GM12892 (cell line): ENCODE results near the gene IL17REL.

Experiments
- DNase-seq: peaks from one replicate; pipeline ENCODE4 v3.0.0; 2011; ENCODE audit not compliant: insufficient read length
- FAIRE-seq: peaks from 2 replicates; lab custom pipeline; 2011; peaks lifted over from hg19 to GRCh38; lab: Jason Lieb, UNC
- POLR2A ChIP-seq: IDR thresholded peaks from 2 replicates; pipeline ENCODE4 v1.6.1; 2011; ENCODE audit warnings: low read depth, low read length, control low read depth
- POLR2AphosphoS5 ChIP-seq: IDR thresholded peaks from 2 replicates; pipeline ENCODE4 v1.6.1; 2011; ENCODE audit warnings: low read depth, low read length, control low read depth
- TAF1 ChIP-seq: IDR thresholded peaks from 2 replicates; pipeline ENCODE4 v1.6.1; 2011; ENCODE audit warnings: low read depth, mild to moderate bottlenecking, control low read depth, low read length, borderline replicate concordance

IL17REL gene

DNA sequence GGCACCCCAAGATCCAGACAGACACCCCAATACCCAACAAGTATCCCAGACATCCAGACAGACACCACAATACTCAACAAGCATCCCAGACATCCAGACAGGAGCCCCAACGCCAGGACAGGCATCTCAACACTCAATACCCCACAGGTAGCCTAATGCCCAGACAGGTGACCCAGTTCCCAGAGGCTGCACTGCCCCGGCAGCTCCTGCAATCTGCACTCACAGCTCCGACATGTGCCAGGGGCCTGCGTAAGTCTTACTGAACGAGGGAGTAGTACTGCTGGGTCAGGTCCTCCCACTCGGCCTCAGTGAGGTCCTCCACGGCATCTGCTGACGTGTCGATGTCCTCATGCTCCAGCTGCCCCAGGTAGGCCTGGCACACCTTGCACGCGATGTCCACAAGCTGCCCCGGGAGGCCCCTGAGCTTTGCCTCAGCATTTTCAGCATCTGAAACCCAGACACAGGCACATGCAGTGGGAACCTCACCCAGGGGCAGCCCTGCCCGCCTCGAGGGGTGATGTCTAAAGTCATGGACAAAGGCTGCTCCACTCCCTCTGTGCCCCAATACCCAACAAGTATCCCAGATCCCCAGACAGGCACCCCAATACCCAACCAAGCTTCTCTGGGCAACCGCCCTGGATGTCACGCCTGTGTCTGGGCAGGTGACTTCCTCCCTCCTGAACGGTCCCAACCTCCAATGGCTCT is 28.9 kb upstream of the IL17REL start:
- FAIRE-seq = no peak
- DNase-seq = no peak
- no peak for TF ChIP-seq POLR2AphosphoS5
- TF ChIP-seq POLR2A = no peak
- no peak for TF ChIP-seq TAF1

DNA sequence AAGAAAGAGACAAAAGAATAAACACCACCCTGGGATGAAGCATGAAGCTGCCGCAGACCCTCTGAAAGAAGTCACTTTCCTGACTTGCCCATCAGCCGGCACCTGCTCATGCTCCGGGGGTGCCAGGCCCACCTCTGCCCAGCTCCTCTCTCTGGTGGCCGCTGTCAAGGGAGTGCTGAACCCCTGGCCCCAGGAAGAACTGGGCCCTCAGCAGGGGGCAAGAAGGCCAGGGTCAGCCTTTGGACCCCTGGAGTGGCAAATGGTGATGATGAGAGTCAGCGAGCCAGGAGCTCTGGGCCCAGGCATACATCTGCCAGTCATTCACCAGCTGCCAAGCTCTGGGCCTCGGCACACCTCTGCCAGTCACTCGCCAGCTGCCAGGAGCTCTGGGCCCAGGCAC is 28.2 kb upstream of the IL17REL start:
- no peak for TF ChIP-seq POLR2AphosphoS5
- FAIRE-seq (no peak), DNase-seq (no peak)

DNA sequence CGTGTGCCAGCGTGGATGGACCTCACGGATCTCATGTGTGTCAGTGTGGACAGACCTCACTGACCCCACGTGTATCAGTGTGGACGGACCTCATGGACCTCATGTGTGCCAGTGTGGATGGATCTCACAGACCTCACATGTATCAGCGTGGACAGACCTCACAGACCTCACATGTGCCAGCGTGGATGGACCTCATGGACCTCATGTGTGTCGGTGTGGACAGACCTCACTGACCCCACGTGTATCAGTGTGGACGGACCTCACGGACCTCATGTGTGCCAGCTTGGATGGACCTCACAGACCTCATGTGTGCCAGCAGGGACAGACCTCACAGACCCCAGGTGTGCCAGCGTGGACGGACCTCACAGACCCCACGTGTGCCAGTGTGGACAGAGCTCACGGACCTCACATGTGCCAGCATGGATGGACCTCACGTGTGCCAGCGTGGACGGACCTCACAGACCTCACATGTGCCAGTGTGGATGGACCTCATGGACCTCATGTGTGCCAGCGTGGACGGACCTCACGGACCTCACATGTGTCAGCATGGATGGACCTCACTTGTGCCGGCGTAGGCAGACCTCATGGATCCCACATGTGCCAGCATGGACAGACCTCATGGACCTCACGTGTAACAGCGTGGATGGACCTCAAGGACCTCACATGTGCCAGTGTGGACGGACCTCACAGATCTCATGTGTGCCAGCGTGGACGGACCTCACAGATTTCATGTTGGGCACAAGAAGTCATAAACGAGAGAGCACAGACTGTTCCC is 27.3 kb upstream of the IL17REL start:
- FAIRE-seq (no peak), DNase-seq (no peak)
- TF ChIP-seq POLR2A (no peak), TAF1 (no peak), POLR2AphosphoS5 (no peak)

DNA sequence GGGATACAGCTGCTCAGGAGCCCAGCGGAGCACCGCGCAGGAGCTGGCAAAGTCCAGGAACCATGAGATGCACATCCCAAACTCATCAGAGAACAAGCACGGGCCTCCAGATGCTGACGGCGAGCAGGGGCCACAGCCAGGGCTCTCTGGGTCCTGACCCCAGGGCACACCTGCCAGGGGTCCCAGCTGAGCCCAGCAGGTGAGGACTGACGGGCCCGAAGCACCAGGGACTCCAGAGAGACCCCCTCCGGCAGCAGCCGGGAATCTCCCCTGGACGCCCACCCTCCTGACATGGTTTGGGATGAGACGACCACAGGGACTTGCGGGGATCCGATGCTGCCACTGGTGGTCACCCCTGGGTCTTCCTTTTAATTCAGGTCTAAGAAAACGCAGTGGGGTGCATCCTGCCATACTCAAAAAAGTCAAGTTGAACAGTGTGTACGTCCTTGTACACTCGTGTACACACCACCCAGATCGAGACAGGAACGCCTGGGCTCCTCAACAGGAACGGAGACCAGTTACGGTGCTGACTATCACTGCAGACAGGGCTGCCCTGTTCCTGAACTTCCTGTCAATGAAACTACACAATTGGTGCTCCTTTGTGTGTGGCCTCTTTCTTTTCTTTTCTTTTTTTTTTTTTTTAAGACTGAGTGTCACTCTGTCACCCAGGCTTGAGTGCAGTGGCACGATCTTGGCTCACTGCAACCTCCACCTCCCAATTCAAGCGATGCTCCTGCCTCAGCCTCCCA is 23.6 kb upstream of the IL17REL start:
- no peak for FAIRE-seq
- TF ChIP-seq TAF1 (no peak), POLR2A (no peak), POLR2AphosphoS5 (no peak)
- DNase-seq = no peak

DNA sequence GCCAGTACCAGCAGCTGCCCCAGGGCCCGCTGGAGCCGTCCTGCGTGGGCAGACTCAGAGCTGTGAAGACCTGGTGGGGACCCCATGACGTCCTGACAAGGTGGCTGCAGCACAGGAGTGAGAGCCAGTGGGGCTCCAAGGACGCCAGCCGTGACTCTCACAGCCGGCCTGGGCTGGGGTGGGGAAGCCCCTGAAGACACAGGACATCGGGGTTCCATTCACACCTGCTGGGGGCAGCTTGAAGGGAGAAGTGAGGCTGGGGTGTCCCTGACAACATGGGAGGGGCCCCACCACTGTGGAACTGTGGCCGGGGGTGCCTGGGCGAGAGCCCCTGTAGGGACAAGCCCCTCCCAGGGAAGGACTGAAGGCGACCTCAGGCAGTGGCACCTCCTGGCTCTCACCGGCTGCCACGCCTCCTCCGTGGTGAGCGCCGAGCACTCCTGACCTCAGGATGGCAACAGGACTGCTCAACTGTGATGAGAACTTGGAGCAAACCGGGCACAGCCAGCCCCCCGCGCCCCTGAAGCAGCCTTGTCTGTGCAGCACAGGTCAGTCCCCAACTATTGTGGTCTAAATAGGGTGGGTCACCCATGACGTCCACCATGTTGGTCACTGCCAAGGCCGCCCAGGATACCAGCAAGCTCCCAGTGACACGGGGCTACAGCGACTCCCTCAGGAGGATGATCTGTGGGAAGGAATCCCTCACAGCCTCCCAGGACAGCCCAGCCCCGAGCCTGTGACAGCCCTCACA is 22.7 kb upstream of the IL17REL start:
- DNase-seq = peak; percentile 23
- no peak for TF ChIP-seq TAF1
- FAIRE-seq = no peak

DNA sequence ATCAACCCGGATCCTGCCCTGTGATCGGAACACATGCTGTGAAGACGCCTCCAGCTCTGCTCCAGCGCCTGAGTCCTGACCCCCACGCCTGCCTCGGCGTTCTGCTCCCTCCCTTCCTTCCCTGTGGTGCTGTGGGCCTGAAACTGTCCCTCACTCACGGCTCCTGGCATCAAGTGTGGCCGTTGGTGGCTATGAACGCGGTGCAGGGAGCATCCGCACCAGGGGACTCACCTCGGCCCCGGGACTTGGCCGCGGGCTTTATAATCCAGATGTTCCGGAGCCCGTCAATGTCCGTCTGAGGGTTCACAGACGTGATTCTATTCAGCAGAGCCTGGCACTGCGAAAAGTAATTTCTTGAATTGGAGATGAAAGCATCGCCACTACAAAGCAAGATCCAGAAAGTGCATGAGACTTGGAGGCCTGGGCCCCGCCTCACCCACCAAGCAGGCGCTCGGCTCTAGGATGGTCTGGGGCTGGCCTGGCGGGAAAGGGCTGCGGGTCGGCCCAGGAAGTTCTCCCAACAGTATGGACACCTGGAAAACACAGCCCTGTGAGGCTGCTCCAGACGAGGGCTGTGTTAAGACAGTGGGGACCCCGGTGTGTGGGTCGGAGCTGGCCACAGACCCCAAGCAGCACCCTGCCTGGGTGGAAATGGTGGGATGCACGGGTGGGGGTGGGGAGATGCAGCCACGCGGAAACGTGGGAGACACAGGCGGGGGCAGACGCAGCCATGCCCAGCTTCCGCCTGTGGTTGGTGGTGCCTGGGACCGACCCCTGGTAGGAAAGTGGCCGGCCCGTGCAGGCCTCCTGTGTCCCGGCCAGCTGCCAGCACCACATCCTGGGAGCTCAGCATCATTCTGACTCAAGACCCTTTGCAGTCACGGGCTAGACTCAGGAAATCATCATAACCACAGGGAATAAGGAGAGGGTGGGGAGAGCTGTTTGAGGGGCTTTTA is 21.8 kb upstream of the IL17REL start:
- DNase-seq = no peak
- no peak for FAIRE-seq
- TF ChIP-seq POLR2A = no peak
- no peak for TF ChIP-seq POLR2AphosphoS5
- no peak for TF ChIP-seq TAF1

DNA sequence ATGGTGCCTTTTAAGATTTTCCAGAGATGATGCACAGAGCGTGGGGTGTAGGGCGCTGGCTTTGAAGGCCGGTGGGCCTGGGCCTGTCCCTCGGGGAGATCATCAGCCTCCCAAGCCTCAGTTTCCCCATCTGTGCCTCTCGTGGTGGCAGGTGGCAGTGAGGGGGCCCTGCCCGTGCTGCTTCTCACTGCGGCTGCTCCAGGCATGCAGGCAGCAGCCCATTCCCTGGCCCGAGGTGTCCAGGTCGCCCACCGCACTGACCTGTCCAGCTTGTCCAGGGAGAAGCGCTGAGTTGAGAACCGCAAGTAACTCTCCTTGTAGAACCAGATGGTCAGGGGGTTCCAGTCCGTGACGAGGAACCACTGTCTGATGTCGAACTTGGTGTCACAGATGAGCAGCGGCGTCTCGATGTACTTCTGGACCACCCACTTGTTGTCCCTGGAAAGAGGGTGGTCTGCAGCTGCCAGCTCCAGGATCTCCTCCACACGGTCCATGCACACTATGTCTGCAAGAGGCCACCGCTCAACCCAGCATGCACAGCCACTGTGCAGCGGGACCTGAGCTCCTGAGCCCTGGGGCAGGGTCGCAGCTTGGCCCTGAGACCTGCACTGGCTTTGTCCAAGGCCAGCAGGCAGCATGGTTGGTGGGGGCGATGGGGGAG is 20.5 kb upstream of the IL17REL start:
- TF ChIP-seq POLR2AphosphoS5 (no peak), POLR2A (no peak), TAF1 (no peak)
- FAIRE-seq (no peak), DNase-seq (no peak)

DNA sequence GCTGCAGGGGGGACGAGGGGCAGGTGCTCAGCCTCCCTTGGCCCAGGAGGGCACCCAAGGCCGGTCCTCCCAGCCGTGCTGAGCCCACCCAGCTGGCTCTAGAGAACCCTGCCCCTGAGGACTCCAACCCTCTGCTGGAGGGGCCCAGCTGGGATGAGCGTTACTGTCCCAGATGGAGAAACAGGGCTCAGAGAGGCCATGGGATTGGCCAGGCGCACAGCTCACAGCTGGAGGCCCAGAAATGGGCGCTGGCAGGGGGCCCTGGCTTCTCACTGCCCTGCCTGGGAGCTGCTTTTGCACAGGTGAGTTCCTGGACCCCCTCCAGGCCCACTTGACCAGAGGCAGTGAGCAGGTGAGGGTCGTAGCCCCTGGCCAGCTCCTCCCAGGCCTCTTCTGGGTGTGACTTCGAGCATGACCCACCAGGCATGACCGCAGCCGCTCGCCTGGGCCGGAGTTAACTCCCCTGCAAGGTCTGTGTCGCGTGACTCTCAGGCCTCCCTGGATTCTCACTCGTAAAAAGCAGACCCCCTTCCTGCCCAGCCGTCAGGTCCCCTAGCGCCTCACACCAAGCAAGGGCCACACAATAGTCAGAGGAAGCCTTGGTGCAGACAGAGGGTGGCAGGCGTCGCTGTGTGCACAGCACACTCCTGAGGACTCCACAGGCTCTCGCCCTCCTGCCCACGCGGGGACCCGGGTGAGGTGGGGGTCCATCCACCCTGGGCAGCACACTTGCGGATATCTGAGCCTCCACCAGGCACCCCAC is 19.7 kb upstream of the IL17REL start:
- DNase-seq (no peak), FAIRE-seq (no peak)
- TF ChIP-seq POLR2AphosphoS5 (no peak), TAF1 (no peak), POLR2A (no peak)

DNA sequence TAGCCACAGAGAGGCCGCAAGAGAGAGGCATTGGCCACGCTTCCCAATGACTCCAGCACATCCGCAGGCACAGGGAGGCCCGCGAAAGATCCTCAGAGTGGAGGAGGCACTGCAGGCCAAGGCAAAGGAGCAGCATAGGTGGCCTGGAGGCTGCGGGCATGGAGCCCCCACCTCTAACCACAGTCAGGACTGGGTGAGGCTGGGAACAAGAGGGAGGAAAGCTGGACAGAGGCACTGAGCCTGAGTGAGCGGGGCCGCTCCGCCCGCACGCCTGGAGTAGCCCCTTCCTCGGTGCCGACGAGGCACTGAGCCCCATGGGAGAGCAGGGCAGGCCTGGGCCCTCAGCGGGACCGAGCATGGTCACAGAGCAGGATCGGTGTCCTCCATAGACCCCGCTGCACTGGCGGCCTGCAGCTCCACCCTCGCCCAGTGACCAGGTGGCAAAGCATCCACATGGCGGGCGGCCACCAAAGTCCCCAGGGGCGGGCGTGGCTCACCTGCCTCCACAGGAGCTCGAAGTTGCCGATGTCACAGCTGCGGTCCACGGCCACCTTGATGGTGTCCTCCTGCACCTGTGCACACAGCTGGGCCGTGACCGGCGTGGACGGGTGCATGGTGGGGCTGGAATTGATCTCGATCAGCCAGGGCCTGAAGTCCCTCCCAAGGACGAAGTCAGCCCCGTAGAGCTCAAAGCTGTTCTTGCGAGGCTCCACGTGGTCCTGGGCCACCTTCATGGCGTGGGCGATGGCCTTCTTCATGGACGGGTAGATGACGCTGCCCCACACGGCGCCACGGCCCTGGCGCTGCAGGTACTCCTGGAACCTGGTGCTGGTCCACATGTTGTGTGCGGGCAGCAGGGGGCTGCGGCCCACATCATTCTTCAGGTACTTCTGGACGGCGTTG is 18.9 kb upstream of the IL17REL start:
- FAIRE-seq (no peak), DNase-seq (no peak)
- TF ChIP-seq POLR2AphosphoS5 (no peak), TAF1 (no peak), POLR2A (no peak)
